Mesodermal cell (in vitro differentiated cells): ENCODE measurements around the gene SOHLH2.

Experiments used
- H3K27ac ChIP-seq: 2 replicates; pipeline ENCODE4 v1.7.0; 2013; ENCODE audit warnings: mild to moderate bottlenecking, low read depth, low read length, moderate library complexity; ENCODE audit not compliant: severe bottlenecking
- H3K36me3 ChIP-seq: 2 replicates; pipeline ENCODE4 v1.7.1; 2013; ENCODE audit warnings: mild to moderate bottlenecking, low read length, moderate library complexity; ENCODE audit not compliant: control insufficient read depth, insufficient read depth
- H3K4me1 ChIP-seq: one replicate; pipeline ENCODE4 v1.7.1; 2013; ENCODE audit warnings: mild to moderate bottlenecking, low read length; ENCODE audit not compliant: insufficient read depth, control insufficient read depth, poor library complexity, severe bottlenecking
- H3K4me3 ChIP-seq: 2 replicates; pipeline ENCODE4 v1.7.0; 2013; ENCODE audit warnings: low read length, control low read depth, mild to moderate bottlenecking; ENCODE audit not compliant: insufficient read depth, poor library complexity, severe bottlenecking; ENCODE audit errors: extremely low read depth
- H3K9me3 ChIP-seq: 2 replicates; pipeline ENCODE4 v1.7.1; 2013; ENCODE audit warnings: mild to moderate bottlenecking, low read length, moderate library complexity; ENCODE audit not compliant: control insufficient read depth
- WGBS, 2 experiments: methylation state at CpG; one replicate each; pipeline ENCODE4 v1.1.5; 2013; ENCODE audit warnings: missing lambda C conversion rate in 2 of 2; ENCODE audit not compliant: insufficient coverage in 2 of 2; 5-methylcytosine and 5-hydroxymethylcytosine counted together

SOHLH2 gene

DNA sequence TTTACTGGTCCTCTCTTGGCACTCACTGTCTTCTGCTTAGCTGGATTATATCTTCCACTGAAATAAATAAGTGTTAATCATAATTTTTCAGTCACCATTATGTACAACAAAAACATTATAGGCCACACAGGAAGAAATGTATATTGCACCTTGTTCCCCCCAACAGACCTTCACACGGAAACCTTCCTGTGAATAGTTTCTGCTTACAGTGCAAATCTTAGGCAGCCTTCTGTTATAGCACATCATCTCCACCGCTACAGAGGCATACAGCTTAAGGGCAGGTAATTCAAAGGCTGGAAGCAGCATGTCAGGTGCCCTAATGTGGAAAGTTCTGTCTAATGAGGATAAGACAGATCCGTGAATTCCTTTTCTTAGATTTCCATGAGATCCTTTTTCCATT, 16.9 kb upstream of the SOHLH2 start:
- H3K4me1 ChIP-seq = no peaks in the 10 kb centered on the region
- 50% methylated on average over 2 of the region's 3 CpGs for WGBS, 2 experiments
- no peaks in the 10 kb centered on the region for H3K9me3 ChIP-seq
- no peaks in the 10 kb centered on the region for H3K36me3 ChIP-seq
- H3K27ac ChIP-seq = no peak overlapping the region
- H3K4me3 ChIP-seq = no peak overlapping the region

DNA sequence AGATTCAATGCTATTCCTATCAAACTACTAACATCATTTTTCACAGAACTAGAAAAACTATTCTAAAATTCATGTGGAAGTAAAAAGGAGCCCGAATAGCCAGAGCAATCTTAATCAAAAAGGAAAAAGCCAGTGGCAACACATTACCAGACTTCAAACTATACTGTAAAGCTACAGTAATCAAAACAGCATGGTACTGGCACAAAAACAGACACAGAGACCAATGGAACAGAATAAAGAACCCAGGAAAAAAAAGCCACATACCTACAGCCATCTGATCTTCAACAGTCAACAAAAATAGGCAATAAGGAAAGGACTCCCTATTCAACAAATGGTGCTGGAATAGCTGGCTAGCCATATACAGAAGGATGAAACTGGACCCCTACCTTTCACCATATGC, 10.4 kb upstream of the SOHLH2 start:
- no peak overlapping the region for H3K27ac ChIP-seq
- H3K36me3 ChIP-seq = no peaks in the 10 kb centered on the region
- WGBS, 2 experiments = no CpG with 5 or more reads among the region's 1 CpG
- peaks cover 16% of the 10 kb centered on the region for H3K9me3 ChIP-seq
- H3K4me3 ChIP-seq = no peak overlapping the region
- no peaks in the 10 kb centered on the region for H3K4me1 ChIP-seq

DNA sequence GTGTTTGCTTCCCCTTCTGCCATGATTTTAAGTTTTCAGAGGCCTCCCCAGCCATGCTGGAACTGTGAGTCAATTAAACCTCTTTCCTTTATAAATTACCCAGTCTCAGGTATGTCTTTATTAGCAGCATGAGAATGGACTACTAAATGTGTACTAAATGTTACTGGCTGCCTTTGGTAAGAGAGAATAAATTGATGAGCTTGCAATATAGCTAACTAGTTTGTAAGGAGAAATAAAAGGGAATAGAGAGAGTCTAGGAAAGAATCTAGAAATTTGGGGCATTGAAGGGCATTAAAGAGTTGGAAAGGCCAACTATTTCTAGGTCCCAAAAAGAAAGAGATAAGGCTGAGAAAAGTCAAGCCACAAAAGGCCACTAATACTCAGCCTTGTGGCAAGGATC, 5.5 kb upstream of the SOHLH2 start:
- no peaks in the 10 kb centered on the region for H3K36me3 ChIP-seq
- H3K4me3 ChIP-seq = no peak overlapping the region
- H3K4me1 ChIP-seq = no peaks in the 10 kb centered on the region
- peaks cover 6% of the 10 kb centered on the region for H3K9me3 ChIP-seq
- no peak overlapping the region for H3K27ac ChIP-seq

DNA sequence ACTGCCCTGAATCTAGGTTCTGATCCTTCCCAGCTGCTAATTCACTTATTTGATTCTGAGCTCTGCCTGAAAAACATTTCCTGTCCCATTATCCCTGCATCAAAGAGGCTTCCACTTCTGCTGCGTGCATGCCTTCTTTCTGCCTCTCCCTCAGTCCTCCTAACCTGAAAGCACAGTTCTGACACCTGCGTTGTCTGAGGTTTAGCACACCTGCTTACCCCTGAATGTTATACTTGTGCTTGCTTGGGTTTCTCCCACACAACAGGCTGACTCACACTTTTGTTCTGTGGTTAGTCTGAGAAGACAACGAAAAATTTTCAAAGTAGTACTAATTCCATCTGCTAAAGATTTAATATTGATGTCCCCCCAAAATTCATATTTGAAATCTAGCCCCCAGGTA, 3.1 kb upstream of the SOHLH2 start:
- Histone ChIP-seq H3K4me1 (no peaks in the 10 kb centered on the region), H3K4me3 (no peak overlapping the region), H3K36me3 (no peaks in the 10 kb centered on the region), H3K27ac (no peak overlapping the region), H3K9me3 (no peaks in the 10 kb centered on the region)
- 94 to 96% methylated on average over 2 of the region's 3 CpGs for WGBS, 2 experiments

DNA sequence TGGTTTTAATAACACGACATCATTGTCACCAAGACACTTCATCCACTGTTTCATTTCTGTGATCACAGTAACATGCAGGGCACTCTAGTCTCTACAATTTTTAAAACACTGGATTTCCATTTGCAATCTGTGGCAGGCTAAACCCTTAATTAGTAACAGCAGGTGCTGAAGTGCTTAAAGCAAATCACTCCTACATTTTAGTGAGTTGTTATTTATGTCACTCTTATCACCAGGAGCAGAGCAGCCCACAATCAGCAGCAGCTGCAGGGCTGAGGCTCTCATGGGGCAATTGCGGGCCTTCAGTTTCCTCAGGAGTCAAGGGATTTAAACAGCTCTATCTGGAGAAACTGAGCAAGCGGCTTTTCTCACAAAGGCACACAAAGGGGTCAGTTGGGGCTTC, 1.6 kb downstream of the SOHLH2 start:
- Histone ChIP-seq H3K9me3 (no peaks in the 10 kb centered on the region), H3K4me3 (no peak overlapping the region), H3K27ac (no peak overlapping the region), H3K36me3 (no peaks in the 10 kb centered on the region), H3K4me1 (no peaks in the 10 kb centered on the region)
- 83 to 93% methylated on average over 2 to 3 of the region's 3 CpGs for WGBS, 2 experiments

DNA sequence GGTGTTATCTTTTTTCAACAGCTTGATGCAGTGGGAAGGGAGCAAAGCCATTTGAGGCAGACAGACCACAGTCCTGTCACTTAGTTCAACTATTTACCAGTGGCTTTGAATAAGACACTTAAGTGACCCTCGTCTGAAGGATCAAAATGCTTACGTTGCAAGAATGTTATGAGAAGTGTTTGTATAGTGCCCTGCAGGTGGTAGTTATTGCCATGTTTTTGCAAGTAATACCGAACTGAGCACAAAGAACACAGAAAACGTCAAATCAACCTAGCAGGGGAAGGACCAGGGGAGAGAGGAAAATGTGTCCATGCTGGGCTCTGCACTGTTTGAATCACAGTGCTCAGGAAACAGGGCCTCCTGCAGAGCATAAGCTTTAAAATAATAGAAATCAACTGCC, 2.8 kb downstream of the SOHLH2 start:
- no peak overlapping the region for H3K27ac ChIP-seq
- H3K9me3 ChIP-seq = no peaks in the 10 kb centered on the region
- H3K36me3 ChIP-seq = no peaks in the 10 kb centered on the region
- no peaks in the 10 kb centered on the region for H3K4me1 ChIP-seq
- 75 to 79% methylated on average over 4 of the region's 4 CpGs for WGBS, 2 experiments
- H3K4me3 ChIP-seq = no peak overlapping the region

DNA sequence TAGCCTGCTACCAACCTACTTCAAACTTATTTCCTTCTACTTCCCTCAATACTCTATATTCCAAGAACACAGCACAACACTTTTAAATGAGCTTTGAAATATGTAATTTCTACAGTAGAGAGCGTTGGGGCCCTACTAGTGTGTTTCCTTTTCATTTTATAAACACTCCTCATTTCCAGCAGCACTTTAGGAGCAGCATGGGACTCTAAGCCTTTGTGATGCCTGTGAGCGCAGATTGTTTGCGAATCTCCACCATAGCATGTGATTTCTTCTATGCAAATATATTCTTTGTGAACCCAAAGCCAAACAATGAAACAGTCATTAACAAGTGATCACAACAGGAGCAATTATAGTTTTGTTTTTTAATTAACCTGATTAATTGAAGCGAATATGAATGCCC, 3.6 kb downstream of the SOHLH2 start:
- Histone ChIP-seq H3K9me3 (no peaks in the 10 kb centered on the region), H3K36me3 (no peaks in the 10 kb centered on the region), H3K4me1 (no peaks in the 10 kb centered on the region), H3K27ac (no peak overlapping the region), H3K4me3 (no peak overlapping the region)
- 93% methylated on average over 3 of the region's 4 CpGs; no CpG with 5 or more reads in 1 of the 2 experiments for WGBS, 2 experiments

DNA sequence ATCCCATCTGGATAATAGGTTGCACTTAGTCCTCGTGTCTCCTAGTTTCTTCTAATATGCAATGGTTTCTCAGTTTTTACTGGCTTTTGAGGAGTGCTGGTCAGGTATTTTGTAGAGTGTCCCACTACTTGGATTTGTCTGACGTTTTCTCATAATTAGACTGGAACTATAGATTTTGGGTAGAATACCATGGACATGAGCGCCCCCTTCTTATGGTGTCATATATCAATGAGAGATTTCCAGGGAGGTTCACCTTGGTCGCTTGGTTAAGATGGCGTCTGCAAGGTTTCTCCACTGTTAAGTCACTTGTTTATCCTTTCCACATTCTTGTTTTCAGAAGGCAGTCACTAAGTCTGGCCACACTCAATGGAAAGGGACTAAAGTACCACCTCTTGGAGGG, 6.7 kb downstream of the SOHLH2 start:
- no peak overlapping the region for H3K4me3 ChIP-seq
- H3K4me1 ChIP-seq = no peaks in the 10 kb centered on the region
- H3K27ac ChIP-seq = no peak overlapping the region
- H3K36me3 ChIP-seq = no peaks in the 10 kb centered on the region
- no peaks in the 10 kb centered on the region for H3K9me3 ChIP-seq
- WGBS, 2 experiments = 100% methylated on average over 1 to 2 of the region's 5 CpGs

DNA sequence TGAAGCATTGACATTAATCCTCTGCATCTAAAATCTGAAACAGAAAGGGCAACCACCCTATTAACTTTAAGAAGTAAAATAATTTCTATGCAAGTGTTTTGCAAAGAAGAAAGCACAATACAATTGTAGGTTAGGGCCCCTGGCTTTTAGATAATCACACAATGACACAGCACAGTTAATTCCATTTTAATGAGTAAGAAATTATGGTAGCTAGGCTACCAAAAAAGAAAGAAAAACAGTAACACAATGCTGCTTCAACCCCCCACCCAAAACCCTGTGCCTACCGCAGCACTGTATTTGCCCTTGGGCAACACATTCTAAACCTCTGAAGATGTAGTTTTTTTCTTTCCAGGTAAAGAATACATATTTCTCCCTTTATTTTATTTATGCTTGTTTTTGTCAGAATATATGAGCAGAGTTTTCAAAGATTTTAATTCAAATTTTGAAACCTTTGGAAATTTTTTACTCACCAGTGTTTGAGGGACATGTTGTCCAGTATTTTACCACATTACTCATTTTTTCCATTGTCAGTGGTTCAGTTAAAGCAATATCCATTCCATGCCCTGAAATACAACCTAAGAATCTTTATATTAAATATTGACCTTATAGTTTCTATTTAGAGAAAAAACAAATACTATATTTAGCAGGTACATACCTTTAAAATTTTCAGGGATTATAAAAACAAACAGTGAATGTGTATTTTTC, 21.1 kb downstream of the SOHLH2 start:
- Histone ChIP-seq H3K4me1 (no peaks in the 10 kb centered on the region), H3K27ac (no peak overlapping the region), H3K36me3 (no peaks in the 10 kb centered on the region), H3K4me3 (no peak overlapping the region), H3K9me3 (no peaks in the 10 kb centered on the region)
- WGBS, 2 experiments = no CpG with 5 or more reads among the region's 1 CpG

DNA sequence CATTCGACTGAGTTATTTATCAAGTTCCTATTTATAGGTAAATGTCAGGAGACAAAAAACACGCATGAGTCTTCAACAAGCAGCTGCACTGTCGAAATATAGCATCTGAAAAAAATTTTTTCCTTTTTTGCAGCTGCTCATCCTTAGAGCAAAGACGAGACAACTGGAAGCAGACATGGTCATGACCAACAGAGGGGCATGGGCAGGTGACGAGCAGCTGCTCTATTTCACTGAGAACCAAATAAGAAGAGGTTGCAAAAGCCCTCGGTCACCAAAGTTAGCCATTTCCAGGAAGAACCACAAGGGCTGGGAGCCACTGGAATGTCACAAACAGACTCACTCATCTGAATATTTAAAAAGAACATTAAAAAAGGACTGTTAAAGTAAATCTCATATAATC, 22.2 kb downstream of the SOHLH2 start:
- WGBS, 2 experiments = 92 to 100% methylated on average over 5 to 6 of the region's 6 CpGs
- no peak overlapping the region for H3K27ac ChIP-seq
- no peak overlapping the region for H3K4me3 ChIP-seq
- no peaks in the 10 kb centered on the region for H3K4me1 ChIP-seq
- no peaks in the 10 kb centered on the region for H3K36me3 ChIP-seq
- no peaks in the 10 kb centered on the region for H3K9me3 ChIP-seq

DNA sequence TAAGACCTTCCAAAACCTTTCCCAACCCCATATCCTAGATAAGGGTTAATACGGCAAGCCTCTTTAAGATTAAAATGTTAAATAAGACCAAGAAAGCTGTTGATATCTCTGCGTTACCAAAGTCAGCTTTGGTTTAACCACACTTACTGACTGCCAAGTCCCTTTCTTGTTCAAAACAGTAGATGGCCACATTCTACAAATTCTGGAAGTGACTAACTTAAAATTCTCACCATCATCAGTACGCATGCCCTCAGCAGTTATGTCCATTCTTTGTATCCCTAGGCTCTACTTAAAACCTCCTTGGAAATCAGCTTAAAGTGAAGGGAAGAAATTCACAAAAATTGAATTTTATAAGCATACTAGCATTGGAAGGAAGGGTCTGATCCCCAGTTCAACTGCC, 23.6 kb downstream of the SOHLH2 start:
- WGBS, 2 experiments = 86 to 100% methylated on average over 1 of the region's 3 CpGs
- Histone ChIP-seq H3K4me1 (no peaks in the 10 kb centered on the region), H3K27ac (no peak overlapping the region), H3K9me3 (no peaks in the 10 kb centered on the region), H3K4me3 (no peak overlapping the region), H3K36me3 (no peaks in the 10 kb centered on the region)
